Progenitor cell of endocrine pancreas (in vitro differentiated cells): ENCODE data around the gene MSL1. TPM values are rescaled to one million over a fixed set of nuclear protein-coding genes. Genes with fewer than 3 reads are reported as not detected.

ENCODE experiments used
- DNase-seq: peaks from one replicate; pipeline ENCODE4 v3.0.0; 2021; ENCODE audit warnings: low spot score; ENCODE audit not compliant: unreplicated experiment
- H3K27ac Mint-ChIP-seq: 2 replicates; pipeline ENCODE4 v1.8.0; 2021; ENCODE audit warnings: mild to moderate bottlenecking, moderate library complexity, mixed read lengths
- H3K27me3 Mint-ChIP-seq: 2 replicates; pipeline ENCODE4 v1.8.0; 2021; ENCODE audit warnings: mixed read lengths
- H3K36me3 Mint-ChIP-seq: 2 replicates; pipeline ENCODE4 v1.8.0; 2022; ENCODE audit warnings: mixed read lengths; ENCODE audit not compliant: insufficient read depth
- H3K4me1 Mint-ChIP-seq: 2 replicates; pipeline ENCODE4 v1.8.0; 2021; ENCODE audit warnings: low read depth, mixed read lengths
- H3K4me3 Mint-ChIP-seq: 2 replicates; pipeline ENCODE4 v1.8.0; 2021; ENCODE audit warnings: low read depth, mild to moderate bottlenecking, moderate library complexity, mixed read lengths
- H3K9me3 Mint-ChIP-seq: 2 replicates; pipeline ENCODE4 v1.8.0; 2021; ENCODE audit warnings: low read depth, mixed read lengths
- total RNA-seq: library from RNA; stranded (reverse); gene quantifications from 2 replicates; pipeline ENCODE4 v1.2.1, GENCODE V29; 2021
- TF ChIP-seq, protein P1 (sequence below): fragments of 200-600 bp; sonication (generic); IDR thresholded peaks from one replicate; pipeline ENCODE4 v1.5.0; 2021; ENCODE audit warnings: antibody characterized with exemption, mild to moderate bottlenecking; ENCODE audit not compliant: unreplicated experiment

MSL1 gene
- total RNA-seq, 1 donor from 2014 or later: 143 TPM

DNA sequence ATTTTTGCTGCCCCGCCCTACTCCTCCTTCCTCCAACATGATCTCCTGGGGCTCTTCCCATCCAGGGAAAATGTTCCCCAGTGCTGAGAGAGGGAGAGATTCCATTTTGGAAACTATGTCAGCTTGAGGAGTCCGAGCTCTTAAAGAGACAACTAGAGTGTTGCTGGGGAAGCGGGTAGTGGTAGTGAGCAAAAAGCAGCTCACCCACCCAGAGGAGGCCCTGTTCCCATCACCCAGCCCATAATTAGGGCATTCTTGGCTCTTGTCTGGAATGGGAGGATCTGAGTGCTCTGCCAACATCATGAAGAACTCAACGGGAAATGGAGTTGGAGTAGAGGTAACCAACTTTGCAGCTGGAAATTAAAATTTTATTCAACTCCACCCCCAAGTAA lies 9.1 kb upstream of the MSL1 start:
- no peak overlapping the region for H3K4me3 Mint-ChIP-seq
- TF ChIP-seq, protein P1, sequence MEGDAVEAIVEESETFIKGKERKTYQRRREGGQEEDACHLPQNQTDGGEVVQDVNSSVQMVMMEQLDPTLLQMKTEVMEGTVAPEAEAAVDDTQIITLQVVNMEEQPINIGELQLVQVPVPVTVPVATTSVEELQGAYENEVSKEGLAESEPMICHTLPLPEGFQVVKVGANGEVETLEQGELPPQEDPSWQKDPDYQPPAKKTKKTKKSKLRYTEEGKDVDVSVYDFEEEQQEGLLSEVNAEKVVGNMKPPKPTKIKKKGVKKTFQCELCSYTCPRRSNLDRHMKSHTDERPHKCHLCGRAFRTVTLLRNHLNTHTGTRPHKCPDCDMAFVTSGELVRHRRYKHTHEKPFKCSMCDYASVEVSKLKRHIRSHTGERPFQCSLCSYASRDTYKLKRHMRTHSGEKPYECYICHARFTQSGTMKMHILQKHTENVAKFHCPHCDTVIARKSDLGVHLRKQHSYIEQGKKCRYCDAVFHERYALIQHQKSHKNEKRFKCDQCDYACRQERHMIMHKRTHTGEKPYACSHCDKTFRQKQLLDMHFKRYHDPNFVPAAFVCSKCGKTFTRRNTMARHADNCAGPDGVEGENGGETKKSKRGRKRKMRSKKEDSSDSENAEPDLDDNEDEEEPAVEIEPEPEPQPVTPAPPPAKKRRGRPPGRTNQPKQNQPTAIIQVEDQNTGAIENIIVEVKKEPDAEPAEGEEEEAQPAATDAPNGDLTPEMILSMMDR: no peak
- no peak for DNase-seq
- peaks cover 56% of the 10 kb centered on the region for H3K4me1 Mint-ChIP-seq
- H3K36me3 Mint-ChIP-seq: no peaks in the 10 kb centered on the region
- H3K27me3 Mint-ChIP-seq: peaks cover 4% of the 10 kb centered on the region
- peak overlapping the region; percentile 96 for H3K27ac Mint-ChIP-seq
- H3K9me3 Mint-ChIP-seq: no peaks in the 10 kb centered on the region

DNA sequence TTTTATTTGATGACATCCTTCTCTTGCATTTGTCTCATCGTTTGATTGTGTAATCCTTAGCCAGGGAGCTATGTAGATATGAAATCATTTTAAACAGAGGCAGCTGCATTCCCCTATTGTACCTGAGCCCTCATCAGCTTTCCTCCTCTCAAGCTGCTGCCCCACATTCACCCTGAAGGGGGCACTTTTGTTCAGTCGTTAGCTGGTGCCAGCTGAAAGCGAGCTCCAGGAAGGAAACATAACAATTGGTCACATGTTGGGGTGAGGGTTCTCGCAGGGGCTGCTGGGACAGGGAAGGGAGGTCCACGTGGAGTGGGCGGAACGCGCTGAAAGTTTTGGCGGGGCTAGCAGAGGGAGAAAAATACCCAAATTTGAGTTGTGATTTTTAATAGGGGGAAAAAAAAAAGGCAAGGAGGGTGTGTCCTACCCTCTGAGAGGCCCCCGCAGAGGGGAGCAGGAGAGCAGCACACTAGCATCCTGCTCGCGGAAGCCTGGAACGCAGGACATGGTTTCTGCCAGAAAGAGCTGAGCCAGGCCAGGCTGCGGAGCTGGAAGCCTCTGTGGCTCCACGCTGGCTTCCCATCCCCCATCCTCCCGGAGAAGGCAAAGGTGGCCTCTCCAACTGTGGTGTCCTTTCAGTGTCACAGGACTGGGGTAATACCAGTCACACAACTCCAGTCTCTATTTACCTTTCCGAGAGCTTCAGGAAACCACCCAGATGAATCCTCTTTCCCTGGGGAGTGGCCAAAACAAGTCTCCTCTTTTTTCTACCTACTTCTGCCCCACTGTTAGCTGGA lies 8.5 kb upstream of the MSL1 start:
- Mint-ChIP-seq H3K36me3 (no peaks in the 10 kb centered on the region), H3K4me3 (peak overlapping the region; percentile 78), H3K4me1 (peaks cover 50% of the 10 kb centered on the region), H3K27ac (peak overlapping the region; percentile 96), H3K27me3 (no peaks in the 10 kb centered on the region), H3K9me3 (no peaks in the 10 kb centered on the region)
- TF ChIP-seq, protein P1: peak; percentile 76
- DNase-seq: peak; percentile 77

DNA sequence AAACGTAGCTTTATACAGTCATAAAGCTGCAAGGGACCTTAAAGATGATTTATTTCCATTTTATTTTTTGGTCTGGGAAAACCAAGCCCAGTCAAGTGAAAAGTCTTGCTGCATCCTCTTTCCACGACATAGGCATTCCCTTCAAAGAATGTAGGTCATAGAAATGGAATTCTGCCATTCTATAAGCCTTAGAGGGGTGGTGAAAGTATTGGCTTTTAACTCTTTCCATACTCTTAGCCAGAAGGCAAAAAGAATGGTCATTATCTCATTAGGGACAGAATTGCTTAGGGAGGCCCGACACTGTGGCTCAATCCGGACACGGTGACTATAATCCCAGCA lies 7.9 kb upstream of the MSL1 start:
- Mint-ChIP-seq H3K4me1 (peaks cover 51% of the 10 kb centered on the region), H3K9me3 (no peaks in the 10 kb centered on the region), H3K27me3 (no peaks in the 10 kb centered on the region), H3K27ac (peak overlapping the region; percentile 96), H3K36me3 (no peaks in the 10 kb centered on the region), H3K4me3 (peak overlapping the region; percentile 78)
- TF ChIP-seq, protein P1: no peak
- no peak for DNase-seq

DNA sequence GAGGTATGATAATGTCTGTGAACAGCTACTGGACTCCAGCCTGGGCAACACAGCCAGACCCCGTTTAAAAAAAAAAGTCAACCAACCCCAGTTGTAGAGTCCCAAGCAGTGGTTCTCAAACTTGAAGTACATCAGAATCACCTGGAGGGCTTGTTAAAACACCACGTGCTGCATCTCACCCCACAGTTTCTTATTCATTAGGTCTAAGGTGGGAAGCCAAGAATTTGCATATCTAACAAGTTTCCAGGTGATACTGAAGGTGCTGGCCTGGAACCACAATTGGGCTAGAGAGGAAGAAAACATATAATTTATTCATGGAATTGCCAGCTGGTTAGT lies 6.7 kb upstream of the MSL1 start:
- H3K27me3 Mint-ChIP-seq: no peaks in the 10 kb centered on the region
- H3K36me3 Mint-ChIP-seq: no peaks in the 10 kb centered on the region
- no peak overlapping the region for H3K4me3 Mint-ChIP-seq
- TF ChIP-seq, protein P1: no peak
- no peak for DNase-seq
- peaks cover 45% of the 10 kb centered on the region for H3K4me1 Mint-ChIP-seq
- H3K9me3 Mint-ChIP-seq: no peaks in the 10 kb centered on the region
- peak overlapping the region; percentile 70 for H3K27ac Mint-ChIP-seq

DNA sequence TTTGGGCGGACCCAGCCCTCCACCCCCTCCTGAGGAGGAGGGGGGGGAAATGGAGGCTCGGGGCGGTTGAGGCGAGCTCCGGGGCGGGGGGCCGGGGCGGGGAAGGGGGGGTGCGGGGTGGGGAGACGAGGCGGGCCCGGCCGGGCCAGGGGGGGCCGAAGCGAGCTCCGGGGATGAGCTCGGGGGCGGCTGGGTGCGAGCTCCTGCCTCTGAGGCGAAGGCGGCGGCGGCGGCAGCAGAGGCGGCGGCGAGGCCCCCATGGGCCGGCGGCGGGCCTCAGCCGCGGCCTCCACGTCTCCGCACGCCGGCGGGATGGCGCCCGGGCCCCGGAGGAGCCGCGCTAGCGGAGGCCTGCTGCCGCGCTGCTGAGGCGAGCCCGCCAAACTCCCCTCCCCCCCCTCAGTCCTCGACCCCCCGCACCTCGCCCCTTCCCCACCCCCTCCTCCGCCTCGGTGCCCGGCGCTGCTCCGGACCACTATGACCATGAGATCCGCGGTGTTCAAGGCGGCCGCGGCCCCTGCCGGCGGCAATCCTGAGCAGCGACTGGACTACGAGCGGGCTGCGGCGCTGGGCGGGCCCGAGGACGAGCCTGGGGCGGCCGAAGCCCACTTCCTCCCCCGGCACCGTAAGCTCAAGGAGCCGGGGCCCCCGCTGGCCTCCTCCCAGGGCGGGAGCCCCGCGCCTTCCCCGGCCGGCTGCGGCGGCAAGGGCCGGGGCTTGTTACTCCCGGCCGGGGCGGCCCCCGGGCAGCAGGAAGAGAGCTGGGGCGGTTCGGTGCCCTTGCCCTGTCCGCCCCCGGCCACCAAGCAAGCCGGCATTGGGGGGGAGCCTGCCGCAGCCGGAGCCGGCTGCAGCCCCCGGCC lies 596 bp downstream of the MSL1 start:
- peak; percentile 37 for DNase-seq
- H3K27ac Mint-ChIP-seq: no peak overlapping the region
- no peaks in the 10 kb centered on the region for H3K9me3 Mint-ChIP-seq
- H3K27me3 Mint-ChIP-seq: no peaks in the 10 kb centered on the region
- peaks cover 28% of the 10 kb centered on the region for H3K4me1 Mint-ChIP-seq
- peak overlapping the region; percentile 98 for H3K4me3 Mint-ChIP-seq
- H3K36me3 Mint-ChIP-seq: peaks cover 7% of the 10 kb centered on the region
- TF ChIP-seq, protein P1: peak; percentile 20
